ENCODE measurements around the gene NPHP4. TPM values are rescaled to one million over a fixed set of nuclear protein-coding genes. Genes with fewer than 3 reads are reported as not detected.

NPHP4 gene
- total and polyA plus RNA-seq, 9 of the 15 experiments (the other 6 are each of a cell fraction or from before 2014, with no cell fraction given) = 0.52 to 26.2 (median 6.7) TPM

- no peak for TF ChIP-seq WHSC1 (IDR thresholded peaks at IDR 0.05; ENCODE audit: low read length)
- TF ChIP-seq ZNF253 (CRISPR knock-in tag; conservative IDR thresholded peaks at IDR 0.05) = no peak
- TF ChIP-seq ZNF239 (CRISPR knock-in tag; IDR thresholded peaks at IDR 0.05) = no peak
- peak; percentile 94 for TF ChIP-seq CREM (IDR thresholded peaks at IDR 0.05; ENCODE audit: low read depth)
- no peak for TF ChIP-seq CBX2 (IDR thresholded peaks at IDR 0.05; ENCODE audit: insufficient read depth, low read length, poor library complexity, severe bottlenecking)
- no peak for TF ChIP-seq PTTG1 (tag; IDR thresholded peaks at IDR 0.05; ENCODE audit: low read depth)
- TF ChIP-seq ZKSCAN3 (CRISPR knock-in tag; IDR thresholded peaks at IDR 0.05) = no peak
- TF ChIP-seq ZNF507 (tag; conservative IDR thresholded peaks at IDR 0.05) = no peak
- no peak for TF ChIP-seq HINFP (tag; conservative IDR thresholded peaks at IDR 0.05; ENCODE audit: low read depth)
- no peak for TF ChIP-seq MEF2D (tag; conservative IDR thresholded peaks at IDR 0.05; ENCODE audit: low read depth)
- no peak for TF ChIP-seq E2F5 (CRISPR knock-in tag; IDR thresholded peaks at IDR 0.05)
- TF ChIP-seq TAF1 (IDR thresholded peaks at IDR 0.05; ENCODE audit: control insufficient read depth, extremely low read depth, insufficient read depth, low read length, severe bottlenecking) = peak; percentile 48
- TF ChIP-seq SREBF2 (CRISPR knock-in tag; IDR thresholded peaks at IDR 0.05) = no peak
- TF ChIP-seq CREBBP (IDR thresholded peaks at IDR 0.05; ENCODE audit: low read depth, low read length) = no peak
- no peak; the same call in 1 of the 2 replicates for TF ChIP-seq NFE2 (IDR thresholded peaks at IDR 0.05; ENCODE audit: low read depth)
- TF ChIP-seq ZNF24 (IDR thresholded peaks at IDR 0.05) = no peak
- no peak for TF ChIP-seq ZNF766 (CRISPR knock-in tag; conservative IDR thresholded peaks at IDR 0.05)
- TF ChIP-seq IFI16 (CRISPR knock-in tag; IDR thresholded peaks at IDR 0.05) = no peak
- TF ChIP-seq OTX1 (CRISPR knock-in tag; IDR thresholded peaks at IDR 0.05) = no peak
- no peak for TF ChIP-seq ZSCAN32 (CRISPR knock-in tag; IDR thresholded peaks at IDR 0.05)
- TF ChIP-seq NRF1 (conservative IDR thresholded peaks at IDR 0.05 in 1 of 2, IDR thresholded peaks at IDR 0.05 in 1 of 2) = peak; percentile 81 to 85
- TF ChIP-seq ZKSCAN1 (IDR thresholded peaks at IDR 0.05; ENCODE audit: low read depth, low read length) = no peak
- TF ChIP-seq MCM2 (IDR thresholded peaks at IDR 0.05; ENCODE audit: low read depth) = no peak
Measured at GRCh38 chr1:5992026-5992813, at the start of gene NPHP4 (continued).
